NCI-H446 treated with DMSO at 0.1 percent for 48 hours (cell line): ENCODE results near the gene GOT2.
A peak's percentile ranks its signal among the peaks of the same experiment; 100 is the strongest.
"Not testable (repeated sequence)": the region's sequence is repeated elsewhere in the genome, so short reads cannot be mapped to it uniquely, and the experiment has no call there.

Source experiments
- DNase-seq: peaks from one replicate; lab custom pipeline; 2025; lab: John Stamatoyannopoulos, UW

GOT2 gene

GRCh38 chr16:58717994-58718393 is 16.1 kb downstream of the GOT2 start:
- DNase-seq, result no peak

- DNase-seq, result no peak
Measured at GRCh38 chr16:58716468-58716867, 17.6 kb downstream of the GOT2 start.

GRCh38 chr16:58713742-58714141 is 20.4 kb downstream of the GOT2 start:
- DNase-seq, result no peak

- DNase-seq, result no peak
Measured at GRCh38 chr16:58709333-58709732, 24.8 kb downstream of the GOT2 start.

- DNase-seq, result no peak
Measured at GRCh38 chr16:58699151-58699550, 35.0 kb downstream of the GOT2 start.

- no peak for DNase-seq
Measured at GRCh38 chr16:58695368-58695767, 38.7 kb downstream of the GOT2 start.

- no peak for DNase-seq
Measured at GRCh38 chr16:58692450-58692849, 41.7 kb downstream of the GOT2 start.

- not testable (repeated sequence) for DNase-seq
Measured at GRCh38 chr16:58686985-58687706, 47.0 kb downstream of the GOT2 start.

GRCh38 chr16:58685084-58685449 is 49.0 kb downstream of the GOT2 start:
- DNase-seq, result no peak

GRCh38 chr16:58684354-58685083 is 49.6 kb downstream of the GOT2 start, which contains the start of gene SLC38A7:
Gene SLC38A7, minus strand, starts transcription at chr16:58684770. Its CDS starts 4,644 bp downstream, at chr16:58680126.
- peak; percentile 3 for DNase-seq

- DNase-seq, result no peak
Measured at GRCh38 chr16:58684001-58684353, 50.1 kb downstream of the GOT2 start.

GRCh38 chr16:58679763-58680162 is 54.4 kb downstream of the GOT2 start:
- no peak for DNase-seq

- no peak for DNase-seq
Measured at GRCh38 chr16:58678716-58679115, 55.4 kb downstream of the GOT2 start.

- DNase-seq, result no peak
Measured at GRCh38 chr16:58678269-58678668, 55.8 kb downstream of the GOT2 start.

GRCh38 chr16:58670946-58671583 is 63.1 kb downstream of the GOT2 start:
- no peak for DNase-seq

GRCh38 chr16:58670177-58670576 is 63.9 kb downstream of the GOT2 start:
- no peak for DNase-seq

- no peak for DNase-seq
Measured at GRCh38 chr16:58665200-58665599, 68.9 kb downstream of the GOT2 start.

- DNase-seq, result peak; percentile 31
Measured at GRCh38 chr16:58661199-58661830, 72.8 kb downstream of the GOT2 start.

- not testable (repeated sequence) for DNase-seq
Measured at GRCh38 chr16:58659911-58660310, 74.2 kb downstream of the GOT2 start.

- no peak for DNase-seq
Measured at GRCh38 chr16:58658796-58659211, 75.3 kb downstream of the GOT2 start.
